OCI-M1 (cell line): Measurements from ENCODE around the gene EFHC2.

Experiments
- DNase-seq: peaks from one replicate; lab custom pipeline; 2025; lab: John Stamatoyannopoulos, UW

EFHC2 gene

GRCh38 chrX:44147130-44147529 is 196.3 kb downstream of the EFHC2 start:
- DNase-seq: no peak

- no peak for DNase-seq
These were observed 199.1 kb downstream of the EFHC2 start for GRCh38 chrX:44144177-44144945.

GRCh38 chrX:44143061-44143602 is 200.3 kb downstream of the EFHC2 start:
- DNase-seq: no peak

- DNase-seq: no peak
These were observed 213.3 kb downstream of the EFHC2 start for GRCh38 chrX:44130189-44130588.

- DNase-seq: no peak
These were observed 230.1 kb downstream of the EFHC2 start for GRCh38 chrX:44113337-44113736.

- DNase-seq: peak; percentile 65
These were observed 236.6 kb downstream of the EFHC2 start for GRCh38 chrX:44106864-44107263.

- no peak for DNase-seq
These were observed 238.1 kb downstream of the EFHC2 start for GRCh38 chrX:44105228-44105913.

GRCh38 chrX:44104699-44105098 is 238.8 kb downstream of the EFHC2 start:
- no peak for DNase-seq

GRCh38 chrX:44101281-44101680 is 242.2 kb downstream of the EFHC2 start:
- peak; percentile 5 for DNase-seq

GRCh38 chrX:44099366-44099765 is 244.1 kb downstream of the EFHC2 start:
- no peak for DNase-seq
